Measurements from ENCODE around the gene CC2D2B.

Gene CC2D2B

GRCh38 chr10:96072674-96073073, 164.9 kb downstream of the CC2D2B start:
- in situ Hi-C loops (cut with MboI; ENCODE audit: low sequenced_read_pairs), result no loop called here

GRCh38 chr10:96073722-96074121, 165.9 kb downstream of the CC2D2B start:
- in situ Hi-C loops (cut with MboI; ENCODE audit: low sequenced_read_pairs), result no loop called here

- in situ Hi-C loops (cut with MboI; ENCODE audit: low sequenced_read_pairs), result no loop called here
Measured at GRCh38 chr10:96074776-96075175, 167.0 kb downstream of the CC2D2B start.

GRCh38 chr10:96075977-96076376, 168.2 kb downstream of the CC2D2B start:
- in situ Hi-C loops (cut with MboI; ENCODE audit: low sequenced_read_pairs), result no loop called here

GRCh38 chr10:96077156-96077555, 169.4 kb downstream of the CC2D2B start:
- in situ Hi-C loops (cut with MboI; ENCODE audit: low sequenced_read_pairs), result no loop called here

- in situ Hi-C loops (cut with MboI; ENCODE audit: low sequenced_read_pairs), result no loop called here
Measured at GRCh38 chr10:96082153-96082552, 174.4 kb downstream of the CC2D2B start.

All from HL-60/S4 treated with retinoic acid at 250 ng/mL for 4 days and 3 days (cell line).